K562 (cell line): Measurements from ENCODE around the gene ACAP3. TPM values are rescaled to one million over a fixed set of nuclear protein-coding genes. Genes with fewer than 3 reads are reported as not detected.

Experiments
- ILF3 ChIP-seq: fragments of 450-650 bp; IDR thresholded peaks from 2 replicates; pipeline ENCODE4 v1.6.1; 2018; ENCODE audit warnings: antibody characterized with exemption, mild to moderate bottlenecking, moderate library complexity, borderline replicate concordance
- MAFK ChIP-seq: IDR thresholded peaks from 2 replicates; pipeline ENCODE4 v1.6.1; 2011; ENCODE audit warnings: low read length, improper control_type of control experiment
- STAT5B ChIP-seq: fragments of 250-450 bp; sonication (Bioruptor Pico); IDR thresholded peaks from 2 replicates; pipeline ENCODE4 v1.8.0; 2021; ENCODE audit warnings: mild to moderate bottlenecking, inconsistent platforms
- ZNF12 ChIP-seq: sonication (generic); formaldehyde crosslinking; IDR thresholded peaks from 2 replicates; pipeline ENCODE4 v1.4.0; 2020; ENCODE audit warnings: mild to moderate bottlenecking, missing genetic modification reagents
- polyA plus RNA-seq, 8 experiments: library from polyadenylated mRNA; depleted of rRNA in 4 of 8; stranded (reverse) in 5 of 8; unstranded in 3 of 8; fragments of >200 nt; fragmentation: Nextera tagmentation in 2 of 8; fragmentation: Illumina TruSeq in 1 of 8; extraction: Ambion mirVana in 2 of 8; extraction: Trizol in 1 of 8; gene quantifications; 2 replicates each; pipeline versions ENCODE4 v1.2.1 to v1.2.3, GENCODE V29; 2011 to 2014; ENCODE audit warnings: inconsistent platforms in 1 of 8, missing spikeins in 1 of 8
- total RNA-seq, 7 experiments: library from RNA; depleted of rRNA in 6 of 7; stranded (reverse); fragments of >200 nt in 6 of 7; fragmentation: Illumina TruSeq in 2 of 7; extraction: Trizol in 2 of 7; gene quantifications; 2 replicates each; pipeline versions ENCODE4 v1.2.1 to v1.2.3, GENCODE V29; 2011 to 2021; ENCODE audit warnings: low replicate concordance in 1 of 7
- TF ChIP-seq, protein P1 (sequence below): fragments of 450-650 bp; formaldehyde crosslinking; IDR thresholded peaks from 2 replicates; pipeline ENCODE4 v1.4.0; 2020; ENCODE audit warnings: mild to moderate bottlenecking, moderate library complexity
- TF ChIP-seq, protein P2 (sequence below), 2 experiments: fragments of 450-650 bp in 1 of 2; sonication (generic) in 1 of 2; formaldehyde crosslinking; conservative IDR thresholded peaks; 2 replicates each; pipeline versions ENCODE4 v1.4.0 to v1.8.1; 2020 to 2022; ENCODE audit warnings: mild to moderate bottlenecking in 1 of 2, missing genetic modification reagents in 1 of 2
- TF ChIP-seq, protein P3 (sequence below): fragments of 450-650 bp; IDR thresholded peaks from 2 replicates; pipeline ENCODE4 v1.6.1; 2016; ENCODE audit warnings: mild to moderate bottlenecking, moderate library complexity

The ACAP3 gene
- total and polyA plus RNA-seq, 9 of the 15 experiments (the other 6 are each of a cell fraction or from before 2014, with no cell fraction given) = 0.01 to 49.0 (median 12.0) TPM

DNA sequence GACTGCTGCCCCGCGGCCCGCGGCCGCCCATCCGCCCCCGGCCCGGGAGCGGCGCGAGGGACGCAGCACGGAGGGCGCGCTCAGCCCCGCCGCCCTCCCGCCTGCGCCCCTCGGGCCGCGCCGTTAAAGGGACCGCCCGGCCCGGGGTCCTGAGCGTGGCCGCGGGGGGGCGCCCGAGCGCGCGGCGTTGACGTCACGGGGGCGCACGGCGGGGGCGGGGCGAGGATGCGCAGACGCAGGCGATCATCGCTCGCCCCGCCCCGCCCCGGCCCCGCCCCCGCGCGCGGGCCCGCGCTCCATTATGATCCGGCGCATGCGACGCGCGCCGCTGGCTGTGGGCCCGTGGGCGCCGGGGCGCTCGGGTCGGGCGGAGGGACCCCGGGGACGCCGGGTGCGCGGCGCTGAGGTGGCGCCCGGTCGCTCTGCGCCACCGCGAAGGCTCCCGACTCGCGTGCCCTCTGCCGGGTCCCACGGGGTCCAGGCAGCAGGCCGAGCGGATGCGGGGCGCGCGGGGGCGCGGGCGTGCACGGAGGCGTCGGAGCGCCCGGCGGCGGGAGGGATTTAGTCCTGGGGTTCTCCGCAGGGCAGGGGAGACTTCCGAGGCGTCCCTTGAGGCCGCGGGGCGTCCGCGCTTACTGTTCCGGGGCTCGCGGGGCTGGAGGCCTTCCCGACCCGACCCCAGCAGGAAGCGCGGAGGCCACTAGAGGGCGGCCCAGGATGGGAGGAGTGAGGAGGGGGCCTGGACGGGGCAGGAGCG, 41.7 kb upstream of the ACAP3 start, which contains the start of gene DVL1 (continued):
- TF ChIP-seq, protein P1, sequence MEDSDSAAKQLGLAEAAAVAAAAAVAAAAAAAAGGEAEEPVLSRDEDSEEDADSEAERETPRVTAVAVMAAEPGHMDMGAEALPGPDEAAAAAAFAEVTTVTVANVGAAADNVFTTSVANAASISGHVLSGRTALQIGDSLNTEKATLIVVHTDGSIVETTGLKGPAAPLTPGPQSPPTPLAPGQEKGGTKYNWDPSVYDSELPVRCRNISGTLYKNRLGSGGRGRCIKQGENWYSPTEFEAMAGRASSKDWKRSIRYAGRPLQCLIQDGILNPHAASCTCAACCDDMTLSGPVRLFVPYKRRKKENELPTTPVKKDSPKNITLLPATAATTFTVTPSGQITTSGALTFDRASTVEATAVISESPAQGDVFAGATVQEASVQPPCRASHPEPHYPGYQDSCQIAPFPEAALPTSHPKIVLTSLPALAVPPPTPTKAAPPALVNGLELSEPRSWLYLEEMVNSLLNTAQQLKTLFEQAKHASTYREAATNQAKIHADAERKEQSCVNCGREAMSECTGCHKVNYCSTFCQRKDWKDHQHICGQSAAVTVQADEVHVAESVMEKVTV (CRISPR knock-in tag) = peak; percentile 33; the same call in 1 of the 2 replicates
- TF ChIP-seq, protein P2, sequence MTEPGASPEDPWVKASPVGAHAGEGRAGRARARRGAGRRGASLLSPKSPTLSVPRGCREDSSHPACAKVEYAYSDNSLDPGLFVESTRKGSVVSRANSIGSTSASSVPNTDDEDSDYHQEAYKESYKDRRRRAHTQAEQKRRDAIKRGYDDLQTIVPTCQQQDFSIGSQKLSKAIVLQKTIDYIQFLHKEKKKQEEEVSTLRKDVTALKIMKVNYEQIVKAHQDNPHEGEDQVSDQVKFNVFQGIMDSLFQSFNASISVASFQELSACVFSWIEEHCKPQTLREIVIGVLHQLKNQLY (CRISPR knock-in tag; conservative IDR thresholded peaks at IDR 0.05) = 0 out of 4 replicates have a peak, but pooled peaks of 1 of the 2 experiments have one; percentile 77
- TF ChIP-seq STAT5B (CRISPR knock-in tag) (no peak), MAFK (no peak), ILF3 (peak; percentile 91; the same call in 1 of the 2 replicates), ZNF12 (no peak)
- TF ChIP-seq, protein P3, sequence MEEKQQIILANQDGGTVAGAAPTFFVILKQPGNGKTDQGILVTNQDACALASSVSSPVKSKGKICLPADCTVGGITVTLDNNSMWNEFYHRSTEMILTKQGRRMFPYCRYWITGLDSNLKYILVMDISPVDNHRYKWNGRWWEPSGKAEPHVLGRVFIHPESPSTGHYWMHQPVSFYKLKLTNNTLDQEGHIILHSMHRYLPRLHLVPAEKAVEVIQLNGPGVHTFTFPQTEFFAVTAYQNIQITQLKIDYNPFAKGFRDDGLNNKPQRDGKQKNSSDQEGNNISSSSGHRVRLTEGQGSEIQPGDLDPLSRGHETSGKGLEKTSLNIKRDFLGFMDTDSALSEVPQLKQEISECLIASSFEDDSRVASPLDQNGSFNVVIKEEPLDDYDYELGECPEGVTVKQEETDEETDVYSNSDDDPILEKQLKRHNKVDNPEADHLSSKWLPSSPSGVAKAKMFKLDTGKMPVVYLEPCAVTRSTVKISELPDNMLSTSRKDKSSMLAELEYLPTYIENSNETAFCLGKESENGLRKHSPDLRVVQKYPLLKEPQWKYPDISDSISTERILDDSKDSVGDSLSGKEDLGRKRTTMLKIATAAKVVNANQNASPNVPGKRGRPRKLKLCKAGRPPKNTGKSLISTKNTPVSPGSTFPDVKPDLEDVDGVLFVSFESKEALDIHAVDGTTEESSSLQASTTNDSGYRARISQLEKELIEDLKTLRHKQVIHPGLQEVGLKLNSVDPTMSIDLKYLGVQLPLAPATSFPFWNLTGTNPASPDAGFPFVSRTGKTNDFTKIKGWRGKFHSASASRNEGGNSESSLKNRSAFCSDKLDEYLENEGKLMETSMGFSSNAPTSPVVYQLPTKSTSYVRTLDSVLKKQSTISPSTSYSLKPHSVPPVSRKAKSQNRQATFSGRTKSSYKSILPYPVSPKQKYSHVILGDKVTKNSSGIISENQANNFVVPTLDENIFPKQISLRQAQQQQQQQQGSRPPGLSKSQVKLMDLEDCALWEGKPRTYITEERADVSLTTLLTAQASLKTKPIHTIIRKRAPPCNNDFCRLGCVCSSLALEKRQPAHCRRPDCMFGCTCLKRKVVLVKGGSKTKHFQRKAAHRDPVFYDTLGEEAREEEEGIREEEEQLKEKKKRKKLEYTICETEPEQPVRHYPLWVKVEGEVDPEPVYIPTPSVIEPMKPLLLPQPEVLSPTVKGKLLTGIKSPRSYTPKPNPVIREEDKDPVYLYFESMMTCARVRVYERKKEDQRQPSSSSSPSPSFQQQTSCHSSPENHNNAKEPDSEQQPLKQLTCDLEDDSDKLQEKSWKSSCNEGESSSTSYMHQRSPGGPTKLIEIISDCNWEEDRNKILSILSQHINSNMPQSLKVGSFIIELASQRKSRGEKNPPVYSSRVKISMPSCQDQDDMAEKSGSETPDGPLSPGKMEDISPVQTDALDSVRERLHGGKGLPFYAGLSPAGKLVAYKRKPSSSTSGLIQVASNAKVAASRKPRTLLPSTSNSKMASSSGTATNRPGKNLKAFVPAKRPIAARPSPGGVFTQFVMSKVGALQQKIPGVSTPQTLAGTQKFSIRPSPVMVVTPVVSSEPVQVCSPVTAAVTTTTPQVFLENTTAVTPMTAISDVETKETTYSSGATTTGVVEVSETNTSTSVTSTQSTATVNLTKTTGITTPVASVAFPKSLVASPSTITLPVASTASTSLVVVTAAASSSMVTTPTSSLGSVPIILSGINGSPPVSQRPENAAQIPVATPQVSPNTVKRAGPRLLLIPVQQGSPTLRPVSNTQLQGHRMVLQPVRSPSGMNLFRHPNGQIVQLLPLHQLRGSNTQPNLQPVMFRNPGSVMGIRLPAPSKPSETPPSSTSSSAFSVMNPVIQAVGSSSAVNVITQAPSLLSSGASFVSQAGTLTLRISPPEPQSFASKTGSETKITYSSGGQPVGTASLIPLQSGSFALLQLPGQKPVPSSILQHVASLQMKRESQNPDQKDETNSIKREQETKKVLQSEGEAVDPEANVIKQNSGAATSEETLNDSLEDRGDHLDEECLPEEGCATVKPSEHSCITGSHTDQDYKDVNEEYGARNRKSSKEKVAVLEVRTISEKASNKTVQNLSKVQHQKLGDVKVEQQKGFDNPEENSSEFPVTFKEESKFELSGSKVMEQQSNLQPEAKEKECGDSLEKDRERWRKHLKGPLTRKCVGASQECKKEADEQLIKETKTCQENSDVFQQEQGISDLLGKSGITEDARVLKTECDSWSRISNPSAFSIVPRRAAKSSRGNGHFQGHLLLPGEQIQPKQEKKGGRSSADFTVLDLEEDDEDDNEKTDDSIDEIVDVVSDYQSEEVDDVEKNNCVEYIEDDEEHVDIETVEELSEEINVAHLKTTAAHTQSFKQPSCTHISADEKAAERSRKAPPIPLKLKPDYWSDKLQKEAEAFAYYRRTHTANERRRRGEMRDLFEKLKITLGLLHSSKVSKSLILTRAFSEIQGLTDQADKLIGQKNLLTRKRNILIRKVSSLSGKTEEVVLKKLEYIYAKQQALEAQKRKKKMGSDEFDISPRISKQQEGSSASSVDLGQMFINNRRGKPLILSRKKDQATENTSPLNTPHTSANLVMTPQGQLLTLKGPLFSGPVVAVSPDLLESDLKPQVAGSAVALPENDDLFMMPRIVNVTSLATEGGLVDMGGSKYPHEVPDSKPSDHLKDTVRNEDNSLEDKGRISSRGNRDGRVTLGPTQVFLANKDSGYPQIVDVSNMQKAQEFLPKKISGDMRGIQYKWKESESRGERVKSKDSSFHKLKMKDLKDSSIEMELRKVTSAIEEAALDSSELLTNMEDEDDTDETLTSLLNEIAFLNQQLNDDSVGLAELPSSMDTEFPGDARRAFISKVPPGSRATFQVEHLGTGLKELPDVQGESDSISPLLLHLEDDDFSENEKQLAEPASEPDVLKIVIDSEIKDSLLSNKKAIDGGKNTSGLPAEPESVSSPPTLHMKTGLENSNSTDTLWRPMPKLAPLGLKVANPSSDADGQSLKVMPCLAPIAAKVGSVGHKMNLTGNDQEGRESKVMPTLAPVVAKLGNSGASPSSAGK = no peak
